ENCODE data around the gene EXOC6B. TPM values are rescaled to one million over a fixed set of nuclear protein-coding genes. Genes with fewer than 3 reads are reported as not detected.
A peak's percentile ranks its signal among the peaks of the same experiment; 100 is the strongest.

Gene EXOC6B
- total RNA-seq, 1 donor from 2014 or later: 45.6 TPM

GRCh38 chr2:72150157-72150860 is 675.5 kb downstream of the EXOC6B start:
- peaks cover 5% of the 10 kb centered on the region for H3K9me3 Mint-ChIP-seq (ENCODE audit: unreplicated experiment)
- TF ChIP-seq, protein P1, sequence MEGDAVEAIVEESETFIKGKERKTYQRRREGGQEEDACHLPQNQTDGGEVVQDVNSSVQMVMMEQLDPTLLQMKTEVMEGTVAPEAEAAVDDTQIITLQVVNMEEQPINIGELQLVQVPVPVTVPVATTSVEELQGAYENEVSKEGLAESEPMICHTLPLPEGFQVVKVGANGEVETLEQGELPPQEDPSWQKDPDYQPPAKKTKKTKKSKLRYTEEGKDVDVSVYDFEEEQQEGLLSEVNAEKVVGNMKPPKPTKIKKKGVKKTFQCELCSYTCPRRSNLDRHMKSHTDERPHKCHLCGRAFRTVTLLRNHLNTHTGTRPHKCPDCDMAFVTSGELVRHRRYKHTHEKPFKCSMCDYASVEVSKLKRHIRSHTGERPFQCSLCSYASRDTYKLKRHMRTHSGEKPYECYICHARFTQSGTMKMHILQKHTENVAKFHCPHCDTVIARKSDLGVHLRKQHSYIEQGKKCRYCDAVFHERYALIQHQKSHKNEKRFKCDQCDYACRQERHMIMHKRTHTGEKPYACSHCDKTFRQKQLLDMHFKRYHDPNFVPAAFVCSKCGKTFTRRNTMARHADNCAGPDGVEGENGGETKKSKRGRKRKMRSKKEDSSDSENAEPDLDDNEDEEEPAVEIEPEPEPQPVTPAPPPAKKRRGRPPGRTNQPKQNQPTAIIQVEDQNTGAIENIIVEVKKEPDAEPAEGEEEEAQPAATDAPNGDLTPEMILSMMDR (IDR thresholded peaks at IDR 0.05; ENCODE audit: unreplicated experiment): peak; percentile 98
- peaks cover 38% of the 10 kb centered on the region for H3K4me1 Mint-ChIP-seq (ENCODE audit: unreplicated experiment)
- H3K4me3 Mint-ChIP-seq (ENCODE audit: unreplicated experiment): peak overlapping the region; percentile 69
- H3K36me3 Mint-ChIP-seq (ENCODE audit: low read depth, unreplicated experiment): peaks cover 6% of the 10 kb centered on the region
- DNase-seq (ENCODE audit: low spot score): peak; percentile 96
- H3K27me3 Mint-ChIP-seq (ENCODE audit: unreplicated experiment): peaks cover 47% of the 10 kb centered on the region
- H3K27ac Mint-ChIP-seq (ENCODE audit: unreplicated experiment): no peak overlapping the region

DNA sequence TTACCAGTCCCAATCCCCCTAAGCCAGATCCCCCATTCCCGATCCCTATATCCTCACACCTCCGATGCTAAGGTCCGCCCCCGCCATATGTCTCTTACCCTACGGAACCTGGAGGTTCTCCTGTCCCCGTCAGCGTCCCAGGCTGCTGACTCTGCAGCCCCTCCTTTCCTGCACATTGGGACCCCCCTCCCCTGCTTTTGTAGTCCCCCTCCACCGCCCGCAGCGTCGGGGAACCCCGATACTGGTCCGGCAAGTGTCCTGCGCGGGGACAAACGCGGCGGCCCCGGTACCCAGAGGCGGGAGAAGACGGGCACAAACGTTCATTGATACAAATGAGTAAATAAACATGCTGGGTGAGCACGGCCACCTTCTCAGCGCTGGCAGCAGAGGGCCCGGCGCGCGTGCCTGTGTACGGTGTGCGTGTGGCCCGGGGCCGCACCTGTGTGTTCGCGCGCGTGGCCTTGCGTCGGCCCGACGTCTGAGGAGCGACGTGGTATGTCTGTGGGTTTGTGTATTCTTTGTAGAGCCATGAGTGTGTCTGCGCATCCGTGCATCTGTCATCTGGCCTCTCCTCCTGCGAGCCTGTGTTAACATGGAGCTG is 676.2 kb downstream of the EXOC6B start:
- TF ChIP-seq, protein P1 (IDR thresholded peaks at IDR 0.05; ENCODE audit: unreplicated experiment): no peak
- peaks cover 5% of the 10 kb centered on the region for H3K9me3 Mint-ChIP-seq (ENCODE audit: unreplicated experiment)
- H3K27ac Mint-ChIP-seq (ENCODE audit: unreplicated experiment): no peak overlapping the region
- H3K4me3 Mint-ChIP-seq (ENCODE audit: unreplicated experiment): peak overlapping the region; percentile 69
- peaks cover 6% of the 10 kb centered on the region for H3K36me3 Mint-ChIP-seq (ENCODE audit: low read depth, unreplicated experiment)
- DNase-seq (ENCODE audit: low spot score): no peak
- H3K4me1 Mint-ChIP-seq (ENCODE audit: unreplicated experiment): peaks cover 38% of the 10 kb centered on the region
- peaks cover 45% of the 10 kb centered on the region for H3K27me3 Mint-ChIP-seq (ENCODE audit: unreplicated experiment)

DNA sequence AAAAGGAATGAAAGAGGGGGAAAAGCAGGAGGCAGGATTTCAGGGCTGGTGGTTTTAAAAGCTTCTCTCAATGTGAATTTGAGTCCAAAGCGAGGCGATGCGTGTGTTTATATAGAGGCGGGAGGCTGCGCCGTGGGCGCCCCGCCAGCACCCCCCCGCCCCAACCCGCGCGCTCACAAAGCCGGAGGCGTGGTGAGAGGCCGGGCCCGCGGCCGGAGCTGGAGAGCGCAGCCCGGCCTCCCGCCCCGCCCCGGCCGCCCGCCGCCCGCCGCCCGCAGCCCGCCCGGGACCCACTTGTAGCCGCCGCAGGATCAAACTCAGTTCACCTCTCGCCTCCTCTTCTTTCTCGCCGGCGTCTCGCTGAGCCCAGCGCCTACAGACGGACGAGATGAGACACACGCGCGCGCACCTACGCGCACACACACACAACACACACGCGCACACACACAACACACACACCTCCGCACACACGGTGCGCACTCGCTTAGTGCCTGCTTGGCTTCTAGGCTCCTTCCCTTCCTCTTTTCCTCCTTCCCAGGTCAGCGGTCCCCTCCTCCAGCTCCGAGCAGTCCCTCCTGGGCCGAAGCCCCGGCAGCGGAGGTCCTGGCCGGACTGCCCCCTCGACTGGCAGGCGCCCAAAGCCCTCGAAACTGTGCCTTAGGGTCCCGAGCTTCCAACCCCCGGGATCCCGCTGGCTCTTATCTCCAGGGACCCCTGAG is 676.8 kb downstream of the EXOC6B start:
- H3K27me3 Mint-ChIP-seq (ENCODE audit: unreplicated experiment): peaks cover 44% of the 10 kb centered on the region
- H3K4me3 Mint-ChIP-seq (ENCODE audit: unreplicated experiment): peak overlapping the region; percentile 88
- DNase-seq (ENCODE audit: low spot score): peak; percentile 34
- peaks cover 5% of the 10 kb centered on the region for H3K9me3 Mint-ChIP-seq (ENCODE audit: unreplicated experiment)
- peaks cover 6% of the 10 kb centered on the region for H3K36me3 Mint-ChIP-seq (ENCODE audit: low read depth, unreplicated experiment)
- peaks cover 40% of the 10 kb centered on the region for H3K4me1 Mint-ChIP-seq (ENCODE audit: unreplicated experiment)
- no peak overlapping the region for H3K27ac Mint-ChIP-seq (ENCODE audit: unreplicated experiment)
- TF ChIP-seq, protein P1 (IDR thresholded peaks at IDR 0.05; ENCODE audit: unreplicated experiment): no peak

GRCh38 chr2:72148003-72148836 is 677.6 kb downstream of the EXOC6B start:
- Mint-ChIP-seq H3K27ac (ENCODE audit: unreplicated experiment) (no peak overlapping the region), H3K4me1 (ENCODE audit: unreplicated experiment) (peaks cover 45% of the 10 kb centered on the region), H3K9me3 (ENCODE audit: unreplicated experiment) (peaks cover 5% of the 10 kb centered on the region), H3K27me3 (ENCODE audit: unreplicated experiment) (peaks cover 48% of the 10 kb centered on the region), H3K4me3 (ENCODE audit: unreplicated experiment) (peak overlapping the region; percentile 88), H3K36me3 (ENCODE audit: low read depth, unreplicated experiment) (peaks cover 6% of the 10 kb centered on the region)
- no peak for DNase-seq (ENCODE audit: low spot score)
- TF ChIP-seq, protein P1 (IDR thresholded peaks at IDR 0.05; ENCODE audit: unreplicated experiment): no peak
